NOMO-1 treated with DMSO at 0.1 percent for 48 hours (cell line): ENCODE measurements around the gene DAP3.

Experiments used
- DNase-seq: peaks from one replicate; lab custom pipeline; 2025; ENCODE audit not compliant: unreplicated experiment; lab: John Stamatoyannopoulos, UW

The DAP3 gene

GRCh38 chr1:155769257-155769656, 80.4 kb downstream of the DAP3 start:
- no peak for DNase-seq

DNA sequence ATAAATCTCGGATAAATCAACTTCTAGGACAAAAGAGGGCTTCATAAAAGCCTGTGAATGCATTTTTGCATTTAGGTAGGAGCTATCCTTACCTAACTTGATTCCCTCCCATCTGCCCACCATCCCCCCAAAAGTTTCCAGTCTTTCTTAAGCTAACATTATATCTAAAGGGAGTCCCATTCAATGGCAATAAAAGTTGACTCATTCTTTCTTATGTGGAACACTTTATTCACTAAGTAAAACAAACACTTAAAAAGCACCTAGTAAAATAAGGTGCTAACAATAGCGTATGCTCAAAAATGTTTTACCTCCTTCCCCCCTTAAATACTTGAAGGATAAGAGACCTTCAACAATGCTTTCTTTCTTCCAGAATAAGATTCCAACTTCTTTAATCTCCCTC, 84.3 kb downstream of the DAP3 start:
- no peak for DNase-seq

- DNase-seq, result no peak
These were observed 87.5 kb downstream of the DAP3 start for GRCh38 chr1:155776414-155776813.

GRCh38 chr1:155777582-155777981, 88.7 kb downstream of the DAP3 start:
- no peak for DNase-seq
